Stimulated activated CD8-positive, alpha-beta memory T cell treated with anti-CD3 and anti-CD28 coated beads, Interleukin-2, amount 100 ng/mL, for 1 hour (primary cell): ENCODE measurements around the gene TSPAN2.

Experiments used
- DNase-seq, 2 donors: peaks; one replicate each; pipeline ENCODE4 v3.0.0-alpha.2; 2020; ENCODE audit warnings: low read depth in 2 of 2

Gene TSPAN2

DNA sequence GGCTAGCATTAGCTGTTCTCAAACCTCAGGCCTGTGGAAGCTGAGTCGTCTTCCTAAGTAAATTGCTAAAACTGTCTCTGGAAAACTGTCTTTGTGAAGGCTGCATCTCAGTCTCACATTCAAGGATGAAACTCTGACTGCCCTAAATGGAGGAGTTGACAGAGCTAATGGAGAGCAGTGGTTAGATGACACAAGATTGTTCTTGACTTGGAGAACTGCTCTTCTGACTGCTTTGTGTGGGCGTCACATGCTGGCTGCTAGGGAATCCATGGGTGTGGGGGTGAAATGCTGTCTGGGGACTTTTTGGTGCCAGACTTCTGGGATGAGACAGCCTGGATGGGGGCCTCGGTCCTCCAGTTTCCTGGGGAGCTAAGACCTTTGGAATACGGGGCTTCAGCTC lies 24.5 kb upstream of the TSPAN2 start:
- DNase-seq, result no peak

DNA sequence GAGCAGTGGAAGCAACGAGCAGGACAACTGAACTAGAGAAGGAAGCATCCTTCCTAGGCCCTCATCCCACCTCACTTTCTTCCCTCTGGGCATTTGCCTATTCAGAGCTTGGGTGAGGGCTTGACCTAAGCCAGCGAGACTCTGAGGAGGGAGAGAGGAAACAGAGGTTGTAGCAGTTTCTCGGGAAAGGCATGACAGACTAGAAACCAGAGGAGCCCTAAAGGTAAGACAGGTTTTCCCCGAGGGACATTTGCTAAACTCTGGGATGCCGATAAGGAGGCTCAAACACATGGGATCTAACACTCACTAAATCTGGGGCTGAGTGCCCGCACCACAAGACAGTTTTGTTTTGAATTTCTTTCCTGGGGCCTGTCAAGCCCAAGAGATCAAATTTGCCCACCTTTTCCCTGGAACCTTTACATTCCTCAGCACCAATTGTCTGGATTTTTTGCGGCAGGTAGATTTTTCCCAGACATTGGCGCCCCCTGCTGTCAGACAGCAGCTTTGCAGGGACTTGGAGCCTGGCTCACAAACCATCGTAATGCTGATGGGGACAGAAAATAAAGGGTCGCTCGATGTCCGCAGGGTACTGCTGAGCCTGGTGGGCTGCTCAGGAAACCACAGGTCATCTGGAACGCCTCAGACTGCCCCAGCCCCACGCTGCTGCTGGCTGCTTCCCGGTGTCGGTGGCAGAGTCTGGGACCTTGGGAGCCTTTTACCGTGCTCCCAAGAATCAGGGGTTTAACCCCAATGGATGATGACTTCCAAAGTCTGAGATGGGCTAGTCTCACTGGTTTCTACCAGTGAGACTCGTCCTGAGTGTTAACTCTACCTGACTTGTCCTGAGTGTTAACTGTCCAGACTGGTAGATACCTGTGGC lies 23.4 kb upstream of the TSPAN2 start:
- peak; percentile 25 to 31 for DNase-seq

- DNase-seq, result no peak
These were observed 18.4 kb upstream of the TSPAN2 start for GRCh38 chr1:115107516-115108260.

GRCh38 chr1:115105831-115106230 lies 16.5 kb upstream of the TSPAN2 start:
- DNase-seq, result no peak

- DNase-seq, result no peak
These were observed 10.4 kb upstream of the TSPAN2 start for GRCh38 chr1:115099693-115100050.

GRCh38 chr1:115098979-115099692 lies 9.8 kb upstream of the TSPAN2 start:
- DNase-seq, result peak; percentile 37 to 54

DNA sequence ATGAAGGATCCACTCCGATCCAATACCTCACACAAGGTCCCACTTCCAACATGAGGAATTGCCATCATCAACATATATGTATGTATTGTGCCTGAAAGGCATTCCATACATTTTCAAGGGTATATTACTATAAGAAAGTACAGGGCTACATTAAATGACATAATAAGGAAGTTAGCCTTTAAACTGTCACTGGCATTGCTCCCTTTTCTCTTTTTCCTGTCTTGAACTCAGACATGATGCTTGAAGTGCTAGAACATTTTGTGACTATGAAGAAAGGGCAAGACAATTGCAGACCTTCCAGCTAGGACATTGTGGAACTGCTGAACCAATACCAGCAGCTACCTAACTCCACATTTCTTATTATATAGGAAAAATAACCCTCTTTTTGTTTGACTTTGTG lies 2.9 kb upstream of the TSPAN2 start:
- no peak for DNase-seq

DNA sequence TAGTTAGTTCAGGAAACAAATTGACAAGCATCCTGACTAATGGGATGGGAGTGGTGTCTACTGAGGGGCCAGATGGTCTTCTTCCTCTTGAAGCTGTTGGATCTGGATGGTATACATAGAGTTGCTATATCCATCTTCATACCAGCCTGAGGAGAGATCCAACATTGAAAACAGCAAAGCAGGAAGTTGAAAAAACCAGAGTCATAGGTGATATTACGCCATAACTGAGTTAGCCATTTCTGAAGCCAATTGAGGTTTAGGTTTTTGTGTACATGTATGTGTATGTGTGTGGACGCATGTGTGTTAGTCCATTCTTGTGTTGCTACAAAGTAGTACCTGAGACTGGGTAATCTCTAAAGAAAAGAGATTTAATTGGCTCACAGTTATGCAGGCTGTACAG lies 2.3 kb upstream of the TSPAN2 start:
- no peak for DNase-seq

DNA sequence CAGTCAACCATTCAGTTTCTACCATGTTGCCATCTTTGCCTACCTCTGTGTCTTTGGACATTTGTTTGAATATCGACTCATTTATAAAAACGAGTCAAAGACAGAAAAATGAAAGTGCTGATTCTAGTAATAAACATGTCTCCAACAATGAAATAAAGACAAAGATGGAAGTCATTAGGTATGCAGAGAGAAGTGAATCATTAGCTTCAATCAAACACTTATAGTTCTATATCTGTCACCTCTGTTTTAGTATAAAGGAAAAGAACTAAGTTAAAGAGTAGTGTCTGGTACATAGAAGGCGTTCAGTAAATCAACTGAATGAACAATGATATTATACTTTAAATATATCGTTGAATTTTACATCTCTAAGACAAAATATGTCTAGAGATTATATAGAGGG lies 1.7 kb upstream of the TSPAN2 start:
- DNase-seq, result no peak

DNA sequence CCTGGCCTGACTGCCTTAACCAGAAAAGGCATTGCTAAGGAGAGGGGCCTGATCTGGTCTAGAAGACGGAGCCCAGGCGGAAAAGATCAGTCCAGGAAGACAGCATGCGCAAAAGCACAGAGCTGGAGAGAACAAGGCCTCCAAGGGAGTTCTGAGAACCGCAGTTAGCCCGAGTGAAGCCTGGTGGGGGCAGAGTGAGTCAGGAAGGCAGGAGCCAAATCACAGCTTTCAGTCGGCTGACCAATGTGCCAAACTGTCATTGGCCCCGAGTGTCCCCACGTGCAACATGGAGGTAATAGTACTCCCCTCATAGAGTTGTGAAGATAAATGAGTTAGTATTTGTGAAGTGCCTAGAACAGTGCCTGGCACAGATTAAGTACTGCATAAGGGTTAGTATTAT lies 1.2 kb upstream of the TSPAN2 start:
- no peak for DNase-seq

GRCh38 chr1:115090186-115090490 lies 835 bp upstream of the TSPAN2 start:
- DNase-seq, result no peak

GRCh38 chr1:115088871-115089419 lies 358 bp downstream of the TSPAN2 start:
- no peak for DNase-seq

DNA sequence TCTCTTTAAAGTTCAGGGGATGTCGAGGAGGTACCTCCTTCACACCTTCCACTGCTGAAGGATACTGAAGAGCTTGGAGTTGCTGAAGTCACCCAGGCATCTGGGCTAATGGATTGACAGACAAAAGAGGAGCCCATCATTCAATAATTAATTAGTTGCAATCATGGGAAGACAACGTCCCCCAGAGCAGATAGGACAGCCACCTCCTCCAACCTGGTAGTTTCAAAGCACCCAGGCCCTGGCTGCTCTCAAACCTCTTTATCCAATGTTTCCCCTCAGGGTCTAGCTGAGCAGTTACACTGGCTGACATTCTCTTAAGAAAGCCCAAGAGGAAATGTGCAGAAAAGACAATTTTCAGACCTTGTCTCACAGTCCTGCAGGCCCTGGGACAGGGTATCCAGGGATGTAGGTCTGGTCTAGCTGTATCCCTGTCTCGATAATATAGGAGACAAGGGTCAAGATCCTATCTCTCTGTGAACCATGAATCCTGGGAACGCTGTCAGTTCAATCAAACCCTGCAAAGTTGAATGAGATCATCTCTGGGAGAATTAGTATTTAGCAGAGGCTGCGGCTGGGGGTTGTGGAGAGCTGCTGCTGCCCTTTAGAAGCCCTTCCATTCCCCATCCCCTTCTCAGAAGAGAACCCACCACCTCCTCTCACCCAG lies 1.1 kb downstream of the TSPAN2 start:
- no peak for DNase-seq

GRCh38 chr1:115086176-115086830 lies 3.0 kb downstream of the TSPAN2 start:
- DNase-seq, result no peak

- DNase-seq, result no peak
These were observed 4.3 kb downstream of the TSPAN2 start for GRCh38 chr1:115084902-115085511.

- DNase-seq, result no peak
These were observed 6.4 kb downstream of the TSPAN2 start for GRCh38 chr1:115082949-115083348.

- no peak for DNase-seq
These were observed 10.6 kb downstream of the TSPAN2 start for GRCh38 chr1:115078708-115079107.

DNA sequence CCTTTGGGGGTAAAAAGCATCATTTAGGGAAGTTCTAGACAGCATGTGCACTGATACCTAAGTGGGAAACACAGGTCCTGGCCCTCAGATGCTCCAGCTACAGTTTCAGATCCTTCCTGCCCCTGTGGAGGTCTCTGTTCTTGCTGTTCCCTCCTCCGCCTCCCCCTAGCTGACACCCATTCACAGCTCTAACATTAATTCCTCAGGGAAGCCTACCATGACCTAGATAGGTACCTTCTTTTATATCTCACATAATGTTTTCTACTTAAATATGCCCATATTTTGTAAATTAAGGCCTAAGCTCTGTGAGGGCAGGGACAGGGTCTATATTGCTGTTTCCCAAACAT lies 11.3 kb downstream of the TSPAN2 start:
- no peak for DNase-seq

- DNase-seq, result no peak
These were observed 11.9 kb downstream of the TSPAN2 start for GRCh38 chr1:115077286-115077983.

DNA sequence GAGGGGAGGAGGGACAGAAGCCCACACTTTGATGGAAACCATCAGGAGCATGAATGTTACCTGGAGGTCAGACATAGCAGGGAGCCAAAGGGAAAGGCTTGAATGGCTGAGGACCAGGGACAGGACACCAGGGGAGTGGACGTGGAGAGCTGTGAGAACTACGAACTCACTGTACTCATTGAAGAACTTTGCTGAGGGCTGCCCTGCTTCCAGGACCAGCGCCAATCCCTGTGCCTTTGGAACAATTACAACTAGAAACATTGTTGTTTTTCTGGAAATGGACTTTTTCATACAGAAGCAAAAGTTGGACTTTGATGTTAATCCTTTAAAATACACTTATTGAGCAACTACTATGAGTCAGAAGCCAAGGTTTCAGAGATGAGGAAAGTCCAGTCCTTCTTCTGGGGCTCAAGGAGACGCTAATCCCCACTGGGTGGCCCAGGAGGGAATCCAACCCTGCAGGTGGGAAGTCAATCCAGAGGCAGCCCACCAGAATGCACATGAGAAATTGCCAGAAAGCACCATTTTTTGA lies 12.9 kb downstream of the TSPAN2 start:
- no peak for DNase-seq
